ENCODE results near the gene NFKBIA. TPM values are rescaled to one million over a fixed set of nuclear protein-coding genes. Genes with fewer than 3 reads are reported as not detected.

NFKBIA gene
- total and polyA plus RNA-seq, 7 donors, result 48.7 to 151 (median 94.0) TPM

GRCh38 chr14:35403603-35404448 lies 723 bp downstream of the NFKBIA start:
- Histone ChIP-seq H3K27me3 (ENCODE audit: insufficient read depth in 3 of 3, low read length in 2 of 3) (no peaks in the 10 kb centered on the region), H3K4me3 (peak overlapping the region; percentile 98), H3K36me3 (ENCODE audit: insufficient read depth in 1 of 2, low read depth in 1 of 2) (peaks cover 5 to 42% of the 10 kb centered on the region in 2 donors), H3K4me1 (peaks cover 36% of the 10 kb centered on the region), H3K27ac (peak overlapping the region; percentile 100), H3K9me3 (no peaks in the 10 kb centered on the region)
- intact Hi-C loops (cut with DNase I), result loop anchor here (1.0 to 2.0 kb wide), 3 partner anchors 62 to 112 kb away; partner anchors contain the start of gene PSMA6 (in 2 of the 2)
- whole genome bisulfite sequencing, 3 donors, result 0 to 1% (median 1%) methylated on average over 19 to 81 of the region's 81 CpGs
- TF ChIP-seq, protein P1, sequence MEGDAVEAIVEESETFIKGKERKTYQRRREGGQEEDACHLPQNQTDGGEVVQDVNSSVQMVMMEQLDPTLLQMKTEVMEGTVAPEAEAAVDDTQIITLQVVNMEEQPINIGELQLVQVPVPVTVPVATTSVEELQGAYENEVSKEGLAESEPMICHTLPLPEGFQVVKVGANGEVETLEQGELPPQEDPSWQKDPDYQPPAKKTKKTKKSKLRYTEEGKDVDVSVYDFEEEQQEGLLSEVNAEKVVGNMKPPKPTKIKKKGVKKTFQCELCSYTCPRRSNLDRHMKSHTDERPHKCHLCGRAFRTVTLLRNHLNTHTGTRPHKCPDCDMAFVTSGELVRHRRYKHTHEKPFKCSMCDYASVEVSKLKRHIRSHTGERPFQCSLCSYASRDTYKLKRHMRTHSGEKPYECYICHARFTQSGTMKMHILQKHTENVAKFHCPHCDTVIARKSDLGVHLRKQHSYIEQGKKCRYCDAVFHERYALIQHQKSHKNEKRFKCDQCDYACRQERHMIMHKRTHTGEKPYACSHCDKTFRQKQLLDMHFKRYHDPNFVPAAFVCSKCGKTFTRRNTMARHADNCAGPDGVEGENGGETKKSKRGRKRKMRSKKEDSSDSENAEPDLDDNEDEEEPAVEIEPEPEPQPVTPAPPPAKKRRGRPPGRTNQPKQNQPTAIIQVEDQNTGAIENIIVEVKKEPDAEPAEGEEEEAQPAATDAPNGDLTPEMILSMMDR (IDR thresholded peaks at IDR 0.05), result no peak
- peak; percentile 98 to 99 for DNase-seq
- peak; percentile 72 to 80 (median 76) for ATAC-seq

GRCh38 chr14:35403114-35403602 lies 1.4 kb downstream of the NFKBIA start:
- no peaks in the 10 kb centered on the region for H3K9me3 ChIP-seq
- peaks cover 5 to 42% of the 10 kb centered on the region in 2 donors for H3K36me3 ChIP-seq (ENCODE audit: insufficient read depth in 1 of 2, low read depth in 1 of 2)
- intact Hi-C loops (cut with DNase I), result no loop called here

GRCh38 chr14:35402323-35403113 lies 2.0 kb downstream of the NFKBIA start:
- peaks cover 38% of the 10 kb centered on the region for H3K4me1 ChIP-seq
- ATAC-seq (peak; percentile 3 to 27 (median 20)), DNase-seq (peak in 1 of 2 donors; percentile 66)
- H3K27me3 ChIP-seq (ENCODE audit: insufficient read depth in 3 of 3, low read length in 2 of 3), result no peaks in the 10 kb centered on the region
- TF ChIP-seq, protein P1 (IDR thresholded peaks at IDR 0.05), result no peak
- peak overlapping the region; percentile 98 for H3K4me3 ChIP-seq
- no peaks in the 10 kb centered on the region for H3K9me3 ChIP-seq
- intact Hi-C loops (cut with DNase I), result no loop called here
- peaks cover 5 to 42% of the 10 kb centered on the region in 2 donors for H3K36me3 ChIP-seq (ENCODE audit: insufficient read depth in 1 of 2, low read depth in 1 of 2)
- H3K27ac ChIP-seq, result peak overlapping the region; percentile 100
- 10 to 16% (median 10%) methylated on average over 14 of the region's 14 CpGs for WGBS, 3 donors

More at GRCh38 chr14:35403114-35403602, 1.4 kb downstream of the NFKBIA start:
- 4 to 8% (median 4%) methylated on average over 8 of the region's 8 CpGs for WGBS, 3 donors
- H3K4me3 ChIP-seq, result peak overlapping the region; percentile 98
- H3K27me3 ChIP-seq (ENCODE audit: insufficient read depth in 3 of 3, low read length in 2 of 3), result no peaks in the 10 kb centered on the region
- TF ChIP-seq, protein P1 (IDR thresholded peaks at IDR 0.05), result no peak
- DNase-seq, result peak; percentile 44 to 82
- peak overlapping the region; percentile 100 for H3K27ac ChIP-seq
- peaks cover 36% of the 10 kb centered on the region for H3K4me1 ChIP-seq
- peak; percentile 34 to 52 (median 44) for ATAC-seq

- Histone ChIP-seq H3K27ac (peak overlapping the region; percentile 100), H3K36me3 (ENCODE audit: insufficient read depth in 1 of 2, low read depth in 1 of 2) (peaks cover 5 to 42% of the 10 kb centered on the region in 2 donors), H3K4me1 (peaks cover 39% of the 10 kb centered on the region), H3K27me3 (ENCODE audit: insufficient read depth in 3 of 3, low read length in 2 of 3) (no peaks in the 10 kb centered on the region), H3K9me3 (no peaks in the 10 kb centered on the region), H3K4me3 (peak overlapping the region; percentile 98)
- DNase-seq (peak in 1 of 2 donors; percentile 56), ATAC-seq (no peak)
- TF ChIP-seq, protein P1 (IDR thresholded peaks at IDR 0.05), result no peak
- intact Hi-C loops (cut with DNase I), result no loop called here
- WGBS, 3 donors, result 19 to 31% (median 23%) methylated on average over 14 of the region's 14 CpGs
Measured at GRCh38 chr14:35401422-35402265, 2.9 kb downstream of the NFKBIA start.
